ENCODE measurements around the gene CIDEC.

CIDEC gene

DNA sequence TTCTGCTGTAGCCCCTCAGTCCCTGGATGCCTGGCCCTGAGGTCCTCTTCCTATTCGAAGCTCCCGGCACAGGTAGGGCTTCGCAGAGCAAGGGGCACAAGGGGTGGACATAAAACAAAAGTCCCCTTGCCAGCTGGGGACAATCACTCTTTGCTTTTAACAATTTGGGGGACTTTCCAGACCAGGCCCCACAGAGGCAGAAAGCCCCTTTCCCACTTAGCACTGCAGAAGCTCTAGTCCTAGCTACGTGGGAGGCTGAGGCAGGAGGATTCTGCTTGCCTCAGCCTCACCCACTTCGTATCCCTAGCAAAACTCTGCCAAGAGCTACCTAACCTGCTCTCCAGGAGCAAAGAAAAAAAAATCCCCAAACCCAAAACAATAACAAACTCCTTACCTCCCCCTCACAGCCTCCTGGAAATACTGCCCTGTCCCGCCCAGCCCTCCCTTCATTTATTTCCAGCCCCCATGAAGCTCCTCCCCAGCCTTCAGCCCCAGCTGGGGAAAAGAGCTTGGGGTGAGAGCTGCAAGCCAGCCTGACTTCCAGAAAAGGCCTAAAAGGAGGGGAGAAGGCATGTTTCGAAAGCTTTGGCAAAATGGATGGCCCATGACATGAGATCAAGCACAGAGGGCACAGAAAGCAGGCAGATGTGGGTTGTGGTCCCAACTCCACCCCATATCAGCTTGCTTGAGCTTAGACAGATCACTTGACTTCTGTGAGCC lies at the start of gene CIDEC:
TSS of gene CIDEC (minus strand) at position 424 of the 720 bp plus-strand sequence. CDS start 1,767 bp downstream, outside the sequence.
- no peak for DNase-seq (ENCODE audit: low spot score)

GRCh38 chr3:9928158-9928557 lies 48.1 kb upstream of the CIDEC start:
- no peak for DNase-seq (ENCODE audit: low spot score)

GRCh38 chr3:9918261-9919038 lies 38.4 kb upstream of the CIDEC start:
- DNase-seq (ENCODE audit: low spot score), result no peak

DNA sequence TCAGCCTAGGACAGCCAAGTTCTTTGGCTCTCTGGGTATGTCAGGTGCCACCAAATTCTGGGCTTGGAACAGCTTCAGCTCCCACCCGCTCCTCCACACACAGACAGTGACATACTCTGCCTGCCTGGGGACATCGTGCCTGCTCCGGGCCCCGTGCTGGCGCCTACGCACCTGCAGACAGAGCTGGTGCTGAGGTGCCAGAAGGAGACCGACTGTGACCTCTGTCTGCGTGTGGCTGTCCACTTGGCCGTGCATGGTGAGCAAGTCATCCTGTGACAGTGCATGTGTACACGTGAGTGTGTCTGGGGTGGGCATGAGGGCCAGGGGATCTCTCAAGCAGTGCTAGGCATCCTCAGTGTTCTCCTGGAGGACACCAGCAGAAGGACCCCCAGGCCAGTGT lies 37.8 kb upstream of the CIDEC start:
- no peak for DNase-seq (ENCODE audit: low spot score)

GRCh38 chr3:9916734-9917680 lies 37.0 kb upstream of the CIDEC start, which contains the start of gene IL17RC:
TSS of gene IL17RC (plus strand) at chr3:9917098. CDS start at chr3:9917316, 218 bp downstream.
- peak; percentile 89 for DNase-seq (ENCODE audit: low spot score)

- peak; percentile 59 for DNase-seq (ENCODE audit: low spot score)
Measured at GRCh38 chr3:9916346-9916733, 36.3 kb upstream of the CIDEC start.

DNA sequence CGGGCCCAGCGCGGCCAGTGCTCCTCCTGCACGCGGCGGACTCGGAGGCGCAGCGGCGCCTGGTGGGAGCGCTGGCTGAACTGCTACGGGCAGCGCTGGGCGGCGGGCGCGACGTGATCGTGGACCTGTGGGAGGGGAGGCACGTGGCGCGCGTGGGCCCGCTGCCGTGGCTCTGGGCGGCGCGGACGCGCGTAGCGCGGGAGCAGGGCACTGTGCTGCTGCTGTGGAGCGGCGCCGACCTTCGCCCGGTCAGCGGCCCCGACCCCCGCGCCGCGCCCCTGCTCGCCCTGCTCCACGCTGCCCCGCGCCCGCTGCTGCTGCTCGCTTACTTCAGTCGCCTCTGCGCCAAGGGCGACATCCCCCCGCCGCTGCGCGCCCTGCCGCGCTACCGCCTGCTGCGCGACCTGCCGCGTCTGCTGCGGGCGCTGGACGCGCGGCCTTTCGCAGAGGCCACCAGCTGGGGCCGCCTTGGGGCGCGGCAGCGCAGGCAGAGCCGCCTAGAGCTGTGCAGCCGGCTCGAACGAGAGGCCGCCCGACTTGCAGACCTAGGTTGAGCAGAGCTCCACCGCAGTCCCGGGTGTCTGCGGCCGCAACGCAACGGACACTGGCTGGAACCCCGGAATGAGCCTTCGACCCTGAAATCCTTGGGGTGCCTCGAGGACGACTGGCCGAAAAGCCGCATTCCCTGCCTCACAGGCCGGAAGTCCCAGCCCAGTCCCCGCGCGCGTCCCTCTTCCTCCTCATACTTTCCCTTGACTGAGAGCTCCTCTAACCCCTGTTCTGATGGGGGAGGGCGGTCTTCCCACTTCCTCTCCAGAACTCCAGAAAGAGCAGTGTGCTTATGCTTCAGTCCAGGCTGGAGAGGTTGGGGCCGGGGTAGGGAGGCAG lies 35.4 kb upstream of the CIDEC start:
- peak; percentile 67 for DNase-seq (ENCODE audit: low spot score)

DNA sequence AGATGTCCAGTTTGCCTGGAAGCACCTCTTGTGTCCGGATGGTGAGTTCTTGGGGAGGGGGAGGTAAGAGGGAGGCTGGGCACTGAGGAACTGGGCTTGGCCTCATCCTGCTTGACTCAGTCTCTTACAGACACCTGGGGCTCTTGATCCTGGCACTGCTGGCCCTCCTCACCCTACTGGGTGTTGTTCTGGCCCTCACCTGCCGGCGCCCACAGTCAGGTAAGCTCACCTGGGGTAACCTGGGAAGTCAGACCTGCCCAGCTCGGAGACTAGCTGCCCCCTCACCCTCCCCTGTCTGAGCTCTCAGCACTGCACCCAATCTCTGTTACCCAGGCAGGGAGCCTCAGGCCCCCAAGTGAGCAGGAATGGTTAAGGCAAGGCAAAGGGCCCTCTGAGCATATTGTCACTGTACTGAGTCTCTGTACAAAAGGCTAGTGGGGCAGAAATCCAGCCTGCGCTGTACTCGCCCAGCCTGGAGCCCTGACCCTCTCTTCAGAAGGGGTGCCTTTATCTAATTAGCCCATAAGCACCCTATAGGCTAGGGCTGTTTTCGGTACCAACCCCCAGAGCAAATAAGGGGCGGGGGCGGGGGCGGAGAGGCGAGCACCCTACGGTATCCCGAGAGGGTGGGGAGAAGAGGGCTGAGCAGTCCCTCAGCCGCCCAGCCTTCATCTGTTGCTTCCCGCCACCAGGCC lies 34.7 kb upstream of the CIDEC start:
- DNase-seq (ENCODE audit: low spot score), result no peak

DNA sequence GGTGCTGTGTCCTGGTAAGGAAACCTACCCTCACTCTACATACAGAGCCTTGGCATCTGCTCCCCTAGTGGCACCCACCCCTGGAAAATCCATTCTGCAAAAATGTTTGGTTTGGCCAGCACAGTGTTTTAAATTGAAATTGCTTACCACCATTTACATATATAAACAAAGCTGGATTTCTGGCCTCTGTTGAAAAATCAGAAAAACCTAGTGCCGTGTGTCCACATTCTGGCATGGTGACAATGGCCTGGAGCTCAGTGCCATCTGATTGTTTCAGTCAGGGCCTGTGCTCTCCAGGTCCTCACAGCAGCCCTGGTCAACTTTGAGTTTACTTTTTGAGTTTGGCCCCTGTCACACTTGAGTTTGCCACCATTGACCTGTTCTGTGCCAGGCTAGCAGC lies 34.0 kb upstream of the CIDEC start:
- DNase-seq (ENCODE audit: low spot score), result no peak

DNA sequence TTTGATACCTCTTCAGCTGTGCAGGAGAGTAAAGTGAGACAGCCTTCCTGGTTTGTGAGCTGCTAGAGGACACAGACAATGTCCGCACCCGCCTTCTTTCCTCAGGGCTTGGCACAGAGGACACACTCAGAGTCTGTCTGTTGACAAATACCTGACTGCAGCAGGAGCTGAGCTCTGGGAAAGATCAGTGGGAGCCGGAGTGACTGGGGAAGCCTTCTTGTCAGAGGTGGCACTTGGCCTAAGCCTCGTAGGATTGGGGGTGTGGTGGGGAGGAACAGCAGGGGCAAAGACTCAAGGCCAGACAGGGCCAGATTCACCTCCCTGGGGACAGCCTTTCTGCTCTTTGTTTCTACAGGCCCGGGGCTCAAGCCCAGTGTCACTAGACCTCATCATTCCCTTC lies 33.5 kb upstream of the CIDEC start:
- no peak for DNase-seq (ENCODE audit: low spot score)

GRCh38 chr3:9912294-9912935 lies 32.4 kb upstream of the CIDEC start:
- DNase-seq (ENCODE audit: low spot score), result no peak

GRCh38 chr3:9911863-9912262 lies 31.8 kb upstream of the CIDEC start:
- DNase-seq (ENCODE audit: low spot score), result no peak

DNA sequence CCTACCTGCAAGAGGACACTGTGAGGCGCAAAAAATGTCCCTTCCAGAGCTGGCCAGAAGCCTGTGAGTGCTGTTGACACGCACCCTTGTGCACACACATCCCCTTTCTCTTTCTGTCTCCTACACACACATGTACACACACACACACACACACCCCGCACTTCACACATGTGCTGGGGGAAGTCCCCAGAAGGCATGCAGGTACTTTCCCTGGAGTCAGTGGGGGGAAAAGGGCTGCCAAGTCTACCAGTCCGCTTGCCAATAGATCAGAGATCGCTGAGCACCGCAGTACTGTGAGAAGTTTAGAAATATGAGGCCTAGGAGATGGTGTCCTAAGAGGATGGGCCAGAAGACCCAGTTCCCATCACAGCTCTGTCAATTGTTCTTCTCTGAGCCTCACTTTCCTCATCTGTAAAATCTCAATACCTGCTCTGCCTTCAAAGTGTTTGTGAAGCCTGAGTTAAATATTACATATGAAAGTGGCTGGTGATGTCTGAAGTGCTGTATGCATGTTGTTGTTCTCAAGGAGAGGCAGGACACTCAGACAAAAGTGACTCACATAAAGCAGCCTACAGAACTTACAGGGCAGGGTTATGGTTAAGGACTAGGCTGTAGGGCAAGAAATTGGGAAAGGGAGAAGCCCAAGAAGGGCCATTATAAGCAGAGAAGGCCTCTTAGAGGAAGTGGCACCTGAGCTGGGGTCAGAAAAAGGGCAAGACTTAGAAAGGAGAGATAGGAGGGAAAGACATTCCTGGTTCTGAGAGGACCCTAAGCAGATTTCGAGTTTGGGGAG lies 29.4 kb upstream of the CIDEC start:
- no peak for DNase-seq (ENCODE audit: low spot score)

DNA sequence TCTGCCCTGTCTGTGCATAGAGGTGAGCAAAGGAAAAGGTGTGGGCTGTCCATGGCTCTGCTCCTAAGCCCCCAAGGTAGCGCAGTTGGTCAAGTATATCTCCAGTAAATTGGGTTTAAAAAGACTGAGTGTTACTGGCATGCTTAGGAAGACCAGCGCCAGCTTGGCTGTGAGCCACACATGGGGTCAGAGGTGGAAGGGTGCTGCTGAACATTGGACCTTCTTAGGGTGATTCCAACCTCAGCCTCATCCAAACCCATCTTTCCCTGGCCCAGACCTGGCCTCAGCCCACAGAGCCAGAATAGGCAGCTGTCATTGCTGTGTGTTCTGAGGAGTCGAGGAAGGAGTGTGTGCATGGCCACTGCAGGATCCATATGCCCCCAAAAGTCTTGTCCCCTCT lies 28.2 kb upstream of the CIDEC start:
- no peak for DNase-seq (ENCODE audit: low spot score)

DNA sequence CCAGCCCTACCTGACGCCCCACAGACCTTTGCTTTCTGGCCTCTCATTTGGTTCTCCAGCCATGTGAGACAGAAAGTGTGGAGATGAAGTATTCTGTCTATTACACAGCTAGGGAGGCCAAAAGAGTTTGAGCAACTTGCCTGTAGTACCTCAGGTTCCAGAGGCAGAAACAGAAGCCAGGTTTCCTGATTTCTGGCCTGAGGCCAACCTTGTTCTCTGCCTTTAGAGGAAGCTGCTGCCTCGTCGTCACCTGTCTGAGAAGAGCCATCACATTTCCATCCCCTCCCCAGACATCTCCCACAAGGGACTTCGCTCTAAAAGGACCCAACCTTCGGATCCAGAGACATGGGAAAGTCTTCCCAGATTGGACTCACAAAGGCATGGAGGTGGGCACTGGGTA lies 26.4 kb upstream of the CIDEC start:
- no peak for DNase-seq (ENCODE audit: low spot score)

DNA sequence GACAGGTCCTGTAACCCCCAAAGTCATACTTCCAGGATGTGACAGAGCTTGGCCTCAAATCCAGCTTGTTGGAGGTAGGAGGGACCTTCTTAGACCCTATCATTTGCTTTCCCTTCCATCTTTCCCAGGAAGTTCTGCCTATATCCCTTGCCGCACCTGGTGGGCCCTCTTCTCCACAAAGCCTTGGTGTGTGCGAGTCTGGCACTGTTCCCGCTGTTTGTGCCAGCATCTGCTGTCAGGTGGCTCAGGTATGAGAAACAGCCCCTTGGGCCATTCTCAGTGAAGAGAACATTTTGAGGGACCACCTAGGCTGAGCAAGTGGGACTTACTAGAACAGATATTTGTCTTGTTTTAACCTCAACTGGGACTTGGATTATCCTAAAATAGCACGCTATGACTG lies 23.9 kb upstream of the CIDEC start:
- no peak for DNase-seq (ENCODE audit: low spot score)

- peak; percentile 50 for DNase-seq (ENCODE audit: low spot score)
Measured at GRCh38 chr3:9903238-9903624, 23.2 kb upstream of the CIDEC start.

GRCh38 chr3:9902372-9903237 lies 22.6 kb upstream of the CIDEC start, which contains the start of gene IL17RE:
TSS of gene IL17RE (plus strand) at chr3:9902848. CDS start at chr3:9902933, 85 bp downstream.
- DNase-seq (ENCODE audit: low spot score), result peak; percentile 28

Data from AG08396 (cell line).